H9 (cell line): Measurements from ENCODE around the gene KIF6. TPM values are rescaled to one million over a fixed set of nuclear protein-coding genes. Genes with fewer than 3 reads are reported as not detected.

ENCODE experiments used
- DNase-seq: peaks from one replicate; pipeline ENCODE4 v3.0.0-alpha.2; 2017
- H2AFZ ChIP-seq: one replicate; pipeline ENCODE4 v1.6.1; 2013; ENCODE audit warnings: mild to moderate bottlenecking, low read length, control low read depth, moderate library complexity
- H2AK5ac ChIP-seq: 2 replicates; pipeline ENCODE4 v1.6.1; 2013; ENCODE audit warnings: low read length, control low read depth, mixed read lengths; ENCODE audit not compliant: insufficient read length
- H2BK120ac ChIP-seq: one replicate; pipeline ENCODE4 v1.6.1; 2013; ENCODE audit warnings: low read depth, mild to moderate bottlenecking, low read length, control low read depth, inconsistent platforms; ENCODE audit not compliant: poor library complexity, severe bottlenecking
- H2BK12ac ChIP-seq: 2 replicates; pipeline ENCODE4 v1.6.1; 2013; ENCODE audit warnings: low read length, control low read depth, mixed read lengths, low read depth; ENCODE audit not compliant: insufficient read length
- H2BK15ac ChIP-seq: 2 replicates; pipeline ENCODE4 v1.6.1; 2013; ENCODE audit warnings: low read depth, low read length, control low read depth
- H2BK20ac ChIP-seq: one replicate; pipeline ENCODE4 v1.6.1; 2013; ENCODE audit warnings: low read depth, mild to moderate bottlenecking, low read length, control low read depth, inconsistent platforms; ENCODE audit not compliant: poor library complexity, severe bottlenecking
- H2BK5ac ChIP-seq: 2 replicates; pipeline ENCODE4 v1.6.1; 2013; ENCODE audit warnings: low read length, control low read depth, mixed read lengths; ENCODE audit not compliant: insufficient read length
- H3K14ac ChIP-seq: 2 replicates; pipeline ENCODE4 v1.6.1; 2013; ENCODE audit warnings: low read length, control low read depth; ENCODE audit not compliant: insufficient read depth
- H3K18ac ChIP-seq: 2 replicates; pipeline ENCODE4 v1.6.1; 2013; ENCODE audit warnings: low read depth, mild to moderate bottlenecking, mixed read lengths, low read length, control low read depth; ENCODE audit not compliant: insufficient read length
- H3K23ac ChIP-seq: 2 replicates; pipeline ENCODE4 v1.6.1; 2013; ENCODE audit warnings: low read length, control low read depth, mixed read lengths, low read depth; ENCODE audit not compliant: insufficient read length
- H3K23me2 ChIP-seq: 2 replicates; pipeline ENCODE4 v1.6.1; 2013; ENCODE audit warnings: low read depth, mild to moderate bottlenecking, mixed read lengths, low read length, control low read depth; ENCODE audit not compliant: insufficient read length, poor library complexity, severe bottlenecking
- H3K27ac ChIP-seq: 2 replicates; pipeline ENCODE4 v1.5.1; 2013; ENCODE audit warnings: low read length, control low read depth, mixed read lengths, low read depth; ENCODE audit not compliant: insufficient read length
- H3K27me3 ChIP-seq: 2 replicates; pipeline ENCODE4 v1.6.1; 2013; ENCODE audit warnings: low read length, control low read depth, inconsistent platforms; ENCODE audit not compliant: insufficient read depth
- H3K4ac ChIP-seq: 2 replicates; pipeline ENCODE4 v1.6.1; 2013; ENCODE audit warnings: low read depth, mild to moderate bottlenecking, control low read depth, inconsistent platforms, low read length, moderate library complexity
- H3K4me1 ChIP-seq: 2 replicates; pipeline ENCODE4 v1.6.1; 2013; ENCODE audit warnings: low read length, control low read depth, inconsistent platforms; ENCODE audit not compliant: insufficient read depth
- H3K4me2 ChIP-seq: 2 replicates; pipeline ENCODE4 v1.6.1; 2013; ENCODE audit warnings: low read length, control low read depth, mixed read lengths; ENCODE audit not compliant: insufficient read length, insufficient read depth
- H3K56ac ChIP-seq: 2 replicates; pipeline ENCODE4 v1.6.1; 2013; ENCODE audit warnings: low read depth, mild to moderate bottlenecking, mixed read lengths, low read length, control low read depth; ENCODE audit not compliant: insufficient read length
- H3K79me1 ChIP-seq: 2 replicates; pipeline ENCODE4 v1.6.1; 2013; ENCODE audit warnings: low read depth, mild to moderate bottlenecking, moderate library complexity, low read length, control low read depth, inconsistent platforms; ENCODE audit not compliant: insufficient read depth, poor library complexity, severe bottlenecking
- H3K79me2 ChIP-seq: 2 replicates; pipeline ENCODE4 v1.6.1; 2013; ENCODE audit warnings: low read length, control low read depth, inconsistent platforms; ENCODE audit not compliant: insufficient read depth
- H3K9ac ChIP-seq: 2 replicates; pipeline ENCODE4 v1.6.1; 2013; ENCODE audit warnings: low read length, control low read depth, mixed read lengths; ENCODE audit not compliant: insufficient read length; ENCODE audit errors: extremely low read depth
- H3K9me3 ChIP-seq: one replicate; pipeline ENCODE4 v1.6.1; 2013; ENCODE audit warnings: low read depth, low read length, inconsistent platforms; ENCODE audit not compliant: control insufficient read depth
- H3T11ph ChIP-seq: one replicate; pipeline ENCODE4 v1.6.1; 2013; ENCODE audit warnings: mild to moderate bottlenecking, low read length, control low read depth, inconsistent platforms
- H4K20me1 ChIP-seq: one replicate; pipeline ENCODE4 v1.6.1; 2013; ENCODE audit not compliant: control insufficient read depth, insufficient read length, insufficient read depth
- H4K5ac ChIP-seq: 2 replicates; pipeline ENCODE4 v1.6.1; 2013; ENCODE audit warnings: low read depth, mild to moderate bottlenecking, mixed read lengths, low read length, control low read depth; ENCODE audit not compliant: insufficient read length
- H4K8ac ChIP-seq: replicated peaks from 2 replicates; pipeline ENCODE4 v1.6.1; 2013; ENCODE audit warnings: low read length, control low read depth, mixed read lengths, low read depth; ENCODE audit not compliant: insufficient read length
- H4K91ac ChIP-seq: 2 replicates; pipeline ENCODE4 v1.6.1; 2013; ENCODE audit warnings: low read depth, mild to moderate bottlenecking, moderate library complexity, mixed read lengths, low read length, control low read depth; ENCODE audit not compliant: insufficient read length
- H3K27ac Mint-ChIP-seq, 3 experiments: 2 replicates in 2 of 3; 3 replicates in 1 of 3; pipeline ENCODE4 v1.8.0; 2020 to 2021; ENCODE audit warnings: mixed read lengths in 3 of 3, mild to moderate bottlenecking in 1 of 3, moderate library complexity in 1 of 3
- H3K27me3 Mint-ChIP-seq: 2 replicates; pipeline ENCODE4 v1.8.0; 2021; ENCODE audit warnings: low read depth, mild to moderate bottlenecking, moderate library complexity, mixed read lengths
- H3K36me3 Mint-ChIP-seq, 3 experiments: 2 replicates in 2 of 3; 3 replicates in 1 of 3; pipeline ENCODE4 v1.8.0; 2020 to 2021; ENCODE audit warnings: low read depth in 3 of 3, mixed read lengths in 3 of 3; ENCODE audit not compliant: insufficient read depth in 1 of 3
- H3K4me1 Mint-ChIP-seq, 2 experiments: 2 replicates each; pipeline ENCODE4 v1.8.0; 2020; ENCODE audit warnings: mixed read lengths in 2 of 2
- H3K4me3 Mint-ChIP-seq, 2 experiments: 2 replicates in 1 of 2; 3 replicates in 1 of 2; pipeline ENCODE4 v1.8.0; 2020 to 2021; ENCODE audit warnings: mild to moderate bottlenecking in 2 of 2, mixed read lengths in 2 of 2, moderate library complexity in 1 of 2
- H3K9me3 Mint-ChIP-seq, 2 experiments: 2 replicates in 1 of 2; 3 replicates in 1 of 2; pipeline ENCODE4 v1.8.0; 2020; ENCODE audit warnings: mild to moderate bottlenecking in 2 of 2, mixed read lengths in 2 of 2, moderate library complexity in 1 of 2
- CTCF ChIP-seq: fragments of 200-600 bp; sonication (generic); conservative IDR thresholded peaks from 3 replicates; pipeline ENCODE4 v1.8.0; 2021; ENCODE audit warnings: antibody characterized with exemption, mild to moderate bottlenecking
- total RNA-seq: library from RNA; stranded (reverse); gene quantifications from 2 replicates; pipeline ENCODE4 v1.2.1, GENCODE V29; 2021

The KIF6 gene
- total RNA-seq, 1 experiment from 2014 or later = 0.63 TPM

GRCh38 chr6:39560915-39561314, 164.3 kb downstream of the KIF6 start:
- no peak overlapping the region for H3K4me2 ChIP-seq
- H3T11ph ChIP-seq = no peak overlapping the region
- no peak overlapping the region for H4K5ac ChIP-seq
- H3K18ac ChIP-seq = no peak overlapping the region
- H3K27ac ChIP-seq = no peak overlapping the region
- H4K91ac ChIP-seq = no peak overlapping the region
- no peak overlapping the region for H2BK120ac ChIP-seq
- H3K36me3 Mint-ChIP-seq = no peaks in the 10 kb centered on the region
- H2BK12ac ChIP-seq = no peak overlapping the region
- no peak for TF ChIP-seq CTCF
- no peaks in the 10 kb centered on the region for H4K20me1 ChIP-seq
- H3K4me3 Mint-ChIP-seq = no peak overlapping the region
- no peak overlapping the region for H3K4ac ChIP-seq
- no peaks in the 10 kb centered on the region for H3K27me3 ChIP-seq
- no peak overlapping the region for H3K9ac ChIP-seq
- H2AK5ac ChIP-seq = no peak overlapping the region
- no peak overlapping the region for H3K56ac ChIP-seq
- peaks cover 0 to 3% of the 10 kb centered on the region in 2 experiments; a peak in 1 of 4 replicates for H3K4me1 Mint-ChIP-seq
- no peaks in the 10 kb centered on the region for H3K79me2 ChIP-seq
- H3K79me1 ChIP-seq = no peaks in the 10 kb centered on the region
- H3K23me2 ChIP-seq = no peaks in the 10 kb centered on the region
- no peak overlapping the region for H2BK15ac ChIP-seq
- no peaks in the 10 kb centered on the region; the same call in 1 of the 2 replicates for H3K27me3 Mint-ChIP-seq
- H3K9me3 Mint-ChIP-seq = no peaks in the 10 kb centered on the region
- H2AFZ ChIP-seq = no peak overlapping the region
- DNase-seq = no peak
- no peak overlapping the region for H4K8ac ChIP-seq
- no peak overlapping the region for H3K14ac ChIP-seq
- no peak overlapping the region for H2BK5ac ChIP-seq
- H3K4me1 ChIP-seq = no peaks in the 10 kb centered on the region
- no peak overlapping the region for H3K23ac ChIP-seq
- no peaks in the 10 kb centered on the region for H3K9me3 ChIP-seq
- no peak overlapping the region for H2BK20ac ChIP-seq
- no peak overlapping the region for H3K27ac Mint-ChIP-seq
